ENCODE results near the gene UBAC2. TPM values are rescaled to one million over a fixed set of nuclear protein-coding genes. Genes with fewer than 3 reads are reported as not detected.

UBAC2 gene
- total RNA-seq, 2 experiments from 2014 or later: 26.8 to 28.5 TPM

DNA sequence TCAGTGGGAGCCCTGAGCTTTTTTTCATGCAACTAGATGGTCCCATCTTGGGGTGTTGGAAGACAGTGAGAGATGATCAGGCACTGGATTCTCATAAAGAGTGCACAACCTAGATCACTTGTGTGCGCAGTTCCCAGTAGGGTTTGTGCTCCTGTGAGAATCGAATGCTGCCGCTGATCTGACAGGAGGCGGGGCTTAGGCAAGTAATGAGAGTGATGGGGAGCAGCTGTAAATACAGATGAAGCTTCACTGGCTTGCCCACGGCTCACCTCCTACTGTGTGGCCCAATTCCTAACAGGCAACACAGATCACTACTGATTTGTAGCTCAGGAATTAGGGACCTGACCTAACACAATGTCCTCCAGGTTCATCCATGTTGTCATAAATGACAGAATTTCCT lies 43.6 kb upstream of the UBAC2 start:
- no peak overlapping the region for H3K27ac ChIP-seq (ENCODE audit: low read depth, low read length, poor library complexity, severe bottlenecking)
- DNase-seq (ENCODE audit: low spot score): no peak
- no peaks in the 10 kb centered on the region for H3K9me3 ChIP-seq (ENCODE audit: low read length)
- H3K9me2 ChIP-seq (ENCODE audit: insufficient read depth, low read length): no peaks in the 10 kb centered on the region
- no peaks in the 10 kb centered on the region for H3K36me3 ChIP-seq (ENCODE audit: insufficient read depth, low read length)
- no peaks in the 10 kb centered on the region for H3K4me1 ChIP-seq (ENCODE audit: insufficient read depth, low read length, poor library complexity, severe bottlenecking)
- intact Hi-C loops (cut with micrococcal nuclease; ENCODE audit: unreplicated experiment): no loop called here
- no peaks in the 10 kb centered on the region for H3K79me2 ChIP-seq (ENCODE audit: insufficient read depth, low read depth, low read length)
- no peaks in the 10 kb centered on the region for H4K20me1 ChIP-seq (ENCODE audit: insufficient read depth, low read length)
- no TSS peak for BruUV-seq (replicated peaks)
- H2AFZ ChIP-seq (ENCODE audit: low read length): no peak overlapping the region
- TF ChIP-seq EZH2phosphoT487 (IDR thresholded peaks at IDR 0.05; ENCODE audit: borderline replicate concordance, low read depth, low read length): no peak
- TF ChIP-seq, protein P1, sequence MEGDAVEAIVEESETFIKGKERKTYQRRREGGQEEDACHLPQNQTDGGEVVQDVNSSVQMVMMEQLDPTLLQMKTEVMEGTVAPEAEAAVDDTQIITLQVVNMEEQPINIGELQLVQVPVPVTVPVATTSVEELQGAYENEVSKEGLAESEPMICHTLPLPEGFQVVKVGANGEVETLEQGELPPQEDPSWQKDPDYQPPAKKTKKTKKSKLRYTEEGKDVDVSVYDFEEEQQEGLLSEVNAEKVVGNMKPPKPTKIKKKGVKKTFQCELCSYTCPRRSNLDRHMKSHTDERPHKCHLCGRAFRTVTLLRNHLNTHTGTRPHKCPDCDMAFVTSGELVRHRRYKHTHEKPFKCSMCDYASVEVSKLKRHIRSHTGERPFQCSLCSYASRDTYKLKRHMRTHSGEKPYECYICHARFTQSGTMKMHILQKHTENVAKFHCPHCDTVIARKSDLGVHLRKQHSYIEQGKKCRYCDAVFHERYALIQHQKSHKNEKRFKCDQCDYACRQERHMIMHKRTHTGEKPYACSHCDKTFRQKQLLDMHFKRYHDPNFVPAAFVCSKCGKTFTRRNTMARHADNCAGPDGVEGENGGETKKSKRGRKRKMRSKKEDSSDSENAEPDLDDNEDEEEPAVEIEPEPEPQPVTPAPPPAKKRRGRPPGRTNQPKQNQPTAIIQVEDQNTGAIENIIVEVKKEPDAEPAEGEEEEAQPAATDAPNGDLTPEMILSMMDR (conservative IDR thresholded peaks at IDR 0.05; ENCODE audit: low read length): no peak
- ChIA-PET POLR2A (interaction anchor here (0.6 kb wide), 1 partner anchor 9 kb away, joined by 3 read pairs; no protein-coding TSS in a partner anchor), CTCF (ENCODE audit: unreplicated experiment) (interaction anchor here (0.8 kb wide), 1 partner anchor 288 kb away, joined by 3 read pairs; no protein-coding TSS in a partner anchor)
- no peak overlapping the region for H3K4me3 ChIP-seq (ENCODE audit: low read depth, low read length, poor library complexity, severe bottlenecking)
- no peak overlapping the region for H3K4me2 ChIP-seq (ENCODE audit: low read length)

DNA sequence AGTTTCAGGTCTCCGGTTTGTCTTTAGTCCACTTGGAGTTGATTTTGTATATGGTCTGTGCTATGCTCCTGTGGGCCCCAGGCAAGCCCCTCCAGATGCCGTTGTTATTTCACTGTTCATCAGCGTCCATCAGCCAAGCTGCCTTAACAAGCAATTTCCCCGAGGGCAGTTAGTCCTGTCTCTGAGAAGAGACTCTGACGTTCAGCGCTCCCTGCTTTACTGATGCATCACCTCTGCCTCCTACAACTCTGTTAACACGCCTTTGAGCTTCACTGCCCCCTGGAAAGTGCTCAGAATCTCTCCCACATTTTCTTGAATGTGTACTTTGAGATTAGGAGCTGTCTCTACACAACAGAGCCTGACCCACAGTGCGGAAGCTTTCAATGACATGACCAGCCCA lies 41.8 kb upstream of the UBAC2 start:
- Histone ChIP-seq H3K27ac (ENCODE audit: low read depth, low read length, poor library complexity, severe bottlenecking) (no peak overlapping the region), H3K4me2 (ENCODE audit: low read length) (no peak overlapping the region), H3K36me3 (ENCODE audit: insufficient read depth, low read length) (no peaks in the 10 kb centered on the region), H3K9me3 (ENCODE audit: low read length) (no peaks in the 10 kb centered on the region), H3K9me2 (ENCODE audit: insufficient read depth, low read length) (no peaks in the 10 kb centered on the region), H3K4me1 (ENCODE audit: insufficient read depth, low read length, poor library complexity, severe bottlenecking) (no peaks in the 10 kb centered on the region), H3K4me3 (ENCODE audit: low read depth, low read length, poor library complexity, severe bottlenecking) (no peak overlapping the region), H3K79me2 (ENCODE audit: insufficient read depth, low read depth, low read length) (no peaks in the 10 kb centered on the region), H4K20me1 (ENCODE audit: insufficient read depth, low read length) (no peaks in the 10 kb centered on the region), H2AFZ (ENCODE audit: low read length) (no peak overlapping the region)
- ChIA-PET POLR2A (no interaction called here), CTCF (ENCODE audit: unreplicated experiment) (no interaction called here)
- BruUV-seq (replicated peaks): no TSS peak
- TF ChIP-seq, protein P1 (conservative IDR thresholded peaks at IDR 0.05; ENCODE audit: low read length): no peak
- no peak for TF ChIP-seq EZH2phosphoT487 (IDR thresholded peaks at IDR 0.05; ENCODE audit: borderline replicate concordance, low read depth, low read length)
- intact Hi-C loops (cut with micrococcal nuclease; ENCODE audit: unreplicated experiment): no loop called here
- no peak for DNase-seq (ENCODE audit: low spot score)

DNA sequence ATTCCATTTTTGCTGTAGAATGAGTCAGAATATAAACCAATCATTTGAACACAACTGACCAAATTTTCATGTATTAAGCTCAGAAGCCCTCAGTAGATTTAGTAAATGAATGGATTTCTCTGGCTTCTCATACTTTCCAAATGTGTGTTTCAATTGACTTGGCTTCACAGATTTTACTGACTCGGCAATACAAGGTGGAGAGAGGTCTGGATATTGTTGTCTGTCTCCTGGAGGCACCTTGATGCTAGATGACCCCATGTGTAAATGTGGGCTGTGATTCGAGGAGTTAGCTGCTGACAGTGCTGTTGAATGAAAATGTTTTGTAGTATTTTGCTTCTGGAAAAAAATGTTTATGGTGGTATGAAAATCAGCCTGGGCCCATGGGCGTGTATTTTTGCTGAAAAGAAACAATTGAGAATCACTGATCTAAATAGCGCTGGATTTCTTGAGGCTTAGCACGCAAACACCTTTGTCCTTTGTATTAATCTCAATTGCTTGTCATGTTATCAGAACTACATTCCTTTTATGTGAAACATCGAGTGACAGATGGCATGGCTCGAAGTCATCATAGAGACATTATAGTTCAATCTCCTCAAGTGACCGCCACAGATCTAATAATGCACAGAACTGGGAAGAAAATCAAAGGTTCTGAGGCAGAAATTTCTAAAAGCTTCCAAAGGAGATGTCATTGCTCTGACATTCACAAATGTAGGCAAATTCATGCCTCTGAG lies 41.2 kb upstream of the UBAC2 start:
- CTCF ChIA-PET (ENCODE audit: unreplicated experiment): no interaction called here
- POLR2A ChIA-PET: interaction anchor here (0.6 kb wide), 1 partner anchor 789 kb away, joined by 5 read pairs; no protein-coding TSS in a partner anchor
- no peak overlapping the region for H3K4me3 ChIP-seq (ENCODE audit: low read depth, low read length, poor library complexity, severe bottlenecking)
- no peak overlapping the region for H3K4me2 ChIP-seq (ENCODE audit: low read length)
- no peaks in the 10 kb centered on the region for H3K36me3 ChIP-seq (ENCODE audit: insufficient read depth, low read length)
- no peaks in the 10 kb centered on the region for H3K9me3 ChIP-seq (ENCODE audit: low read length)
- intact Hi-C loops (cut with micrococcal nuclease; ENCODE audit: unreplicated experiment): no loop called here
- no peak for DNase-seq (ENCODE audit: low spot score)
- H3K4me1 ChIP-seq (ENCODE audit: insufficient read depth, low read length, poor library complexity, severe bottlenecking): no peaks in the 10 kb centered on the region
- no peaks in the 10 kb centered on the region for H3K9me2 ChIP-seq (ENCODE audit: insufficient read depth, low read length)
- H4K20me1 ChIP-seq (ENCODE audit: insufficient read depth, low read length): no peaks in the 10 kb centered on the region
- H2AFZ ChIP-seq (ENCODE audit: low read length): no peak overlapping the region
- H3K27ac ChIP-seq (ENCODE audit: low read depth, low read length, poor library complexity, severe bottlenecking): no peak overlapping the region
- BruUV-seq (replicated peaks): no TSS peak
- no peaks in the 10 kb centered on the region for H3K79me2 ChIP-seq (ENCODE audit: insufficient read depth, low read depth, low read length)
- TF ChIP-seq, protein P1 (conservative IDR thresholded peaks at IDR 0.05; ENCODE audit: low read length): no peak
- TF ChIP-seq EZH2phosphoT487 (IDR thresholded peaks at IDR 0.05; ENCODE audit: borderline replicate concordance, low read depth, low read length): no peak

All from OCI-LY7 (cell line).